ENCODE measurements around the gene PIEZO2.

PIEZO2 gene

DNA sequence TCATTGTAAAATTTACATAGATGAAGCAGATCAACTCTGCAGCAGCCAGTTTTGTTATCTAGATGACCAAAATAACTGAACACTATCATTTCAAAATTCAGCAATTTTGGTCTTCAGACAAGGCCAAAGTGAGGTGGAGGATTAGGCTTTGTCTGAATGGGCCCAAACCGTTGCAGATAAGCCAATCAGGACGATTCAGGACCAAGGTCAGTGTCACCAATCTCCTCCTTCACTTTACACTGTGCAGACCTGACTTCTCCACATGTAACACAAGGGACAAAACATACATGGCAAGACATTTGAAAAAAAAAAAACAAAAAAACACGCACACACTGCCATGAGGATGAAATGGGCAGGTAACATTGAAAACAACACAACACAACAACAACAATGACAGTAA, 412.4 kb downstream of the PIEZO2 start:
- DNase-seq (ENCODE audit: low read depth) = no peak

DNA sequence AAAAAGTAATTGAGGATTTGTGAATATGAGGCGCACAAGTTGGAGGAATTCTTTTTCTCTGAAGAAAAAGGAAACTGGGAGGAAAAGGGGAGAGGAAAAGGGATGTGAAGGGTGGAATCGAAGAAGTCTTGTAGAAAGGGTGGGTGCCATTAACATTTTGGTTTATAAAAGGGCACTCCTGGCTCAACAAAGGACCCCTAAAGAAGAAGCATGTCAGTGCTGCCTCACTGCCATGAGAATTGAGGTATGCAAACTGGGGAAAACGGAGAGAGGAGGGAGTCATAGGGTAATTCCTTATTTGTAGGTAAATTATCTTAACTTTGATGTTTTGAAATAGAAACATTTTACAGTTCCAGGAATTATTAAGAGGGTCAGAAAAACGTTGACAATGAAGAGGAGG, 416.4 kb downstream of the PIEZO2 start:
- no peak for DNase-seq (ENCODE audit: low read depth)

DNA sequence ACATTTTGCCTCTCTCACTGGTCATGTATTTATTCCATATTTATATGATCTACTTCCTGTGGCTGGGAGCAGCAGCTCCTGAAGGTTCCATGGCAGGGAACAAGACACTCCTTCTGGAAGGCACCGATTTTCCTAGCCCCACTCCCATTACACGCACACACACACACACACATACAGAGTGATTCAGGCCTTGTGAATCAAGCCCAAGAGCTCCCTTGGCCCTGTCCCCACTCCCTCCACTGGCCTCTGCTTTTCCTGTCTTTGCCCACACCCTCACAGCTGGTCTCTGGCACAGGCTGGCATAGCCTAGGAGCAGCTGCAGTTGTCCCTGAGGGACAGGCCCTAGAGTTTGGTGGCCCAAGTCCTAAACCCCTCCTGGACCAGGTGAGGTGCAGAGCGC, 421.9 kb downstream of the PIEZO2 start:
- DNase-seq (ENCODE audit: low read depth) = no peak

DNA sequence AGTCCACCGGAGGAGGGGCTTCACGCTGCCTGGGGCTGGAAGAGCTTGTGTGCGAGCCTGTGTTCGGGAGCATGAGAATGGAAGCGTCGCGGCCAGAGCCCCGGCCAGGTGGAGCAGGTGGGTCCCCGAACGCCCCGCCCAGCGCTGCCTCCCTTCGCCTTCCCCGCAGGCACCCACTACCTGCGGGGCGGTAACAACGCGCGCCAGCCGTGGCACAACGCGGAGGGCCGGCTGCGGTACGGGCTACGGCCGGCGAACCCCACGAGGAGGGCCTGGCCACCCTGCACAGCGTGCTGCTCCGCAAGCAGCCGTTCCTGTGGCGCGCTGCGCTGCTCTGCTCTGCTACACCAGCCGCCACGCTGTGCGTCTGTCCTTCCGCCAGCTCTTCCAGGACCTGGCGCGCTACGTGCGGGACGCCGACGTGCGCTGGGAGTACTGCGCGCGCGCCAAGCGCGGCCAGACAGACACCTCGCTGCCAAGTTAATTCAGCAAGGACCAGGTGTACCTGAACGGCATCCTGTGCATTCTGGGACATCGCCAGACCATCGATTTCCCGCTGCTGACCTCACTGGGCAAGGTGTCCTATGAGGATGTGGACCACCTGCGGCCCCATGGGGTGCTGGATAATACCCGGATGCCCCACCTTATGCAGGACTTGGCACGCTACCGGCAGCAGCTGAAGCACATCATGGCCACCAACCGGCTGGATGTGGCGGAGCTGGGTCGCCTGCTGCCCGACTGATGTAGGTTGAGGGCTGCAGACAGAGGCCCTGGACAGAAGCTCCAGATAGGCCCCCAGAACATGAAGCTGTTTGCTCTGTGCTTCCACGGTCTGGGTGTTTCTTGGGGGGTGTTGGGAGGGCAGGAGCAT, 422.9 kb downstream of the PIEZO2 start:
- no peak for DNase-seq (ENCODE audit: low read depth)

DNA sequence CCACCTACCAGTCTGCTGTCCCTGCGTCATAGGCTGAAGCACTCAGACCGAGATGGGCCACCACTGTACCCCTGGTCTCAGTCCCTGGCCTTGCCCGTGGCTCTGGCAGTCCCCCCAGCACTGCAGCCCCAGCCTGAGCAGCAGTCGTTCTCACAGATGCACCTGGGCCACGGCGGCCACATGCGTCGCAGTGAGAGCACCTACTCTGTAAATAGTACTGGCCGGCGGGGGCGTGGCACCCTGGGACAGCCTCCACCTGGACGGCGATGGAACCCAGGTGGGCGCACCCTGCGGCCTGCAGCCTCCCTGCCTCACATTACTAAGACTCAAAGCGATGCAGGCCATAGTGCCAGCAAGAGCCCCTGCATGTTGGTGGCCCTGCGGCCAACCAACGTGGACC, 424.7 kb downstream of the PIEZO2 start:
- DNase-seq (ENCODE audit: low read depth) = no peak

DNA sequence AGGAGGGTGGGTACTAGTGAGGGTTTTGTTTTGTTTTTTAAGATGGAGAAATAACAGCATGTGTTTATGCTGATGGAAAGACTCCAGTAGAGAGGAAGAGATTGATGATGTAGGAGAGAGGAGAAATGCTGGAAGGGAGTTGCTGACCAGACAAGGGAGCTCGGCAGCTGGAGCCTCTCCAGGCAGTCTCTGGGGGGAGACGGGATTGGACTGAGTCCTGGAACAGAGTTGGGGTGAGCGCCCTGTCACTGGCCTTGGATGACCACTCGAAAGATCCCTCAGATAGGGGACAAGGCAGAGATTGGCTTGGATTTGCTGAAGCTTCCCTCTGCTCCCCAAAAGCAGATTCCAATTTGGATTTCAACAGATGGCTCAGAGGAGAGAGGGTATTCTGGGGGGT, 425.9 kb downstream of the PIEZO2 start:
- DNase-seq (ENCODE audit: low read depth) = no peak

DNA sequence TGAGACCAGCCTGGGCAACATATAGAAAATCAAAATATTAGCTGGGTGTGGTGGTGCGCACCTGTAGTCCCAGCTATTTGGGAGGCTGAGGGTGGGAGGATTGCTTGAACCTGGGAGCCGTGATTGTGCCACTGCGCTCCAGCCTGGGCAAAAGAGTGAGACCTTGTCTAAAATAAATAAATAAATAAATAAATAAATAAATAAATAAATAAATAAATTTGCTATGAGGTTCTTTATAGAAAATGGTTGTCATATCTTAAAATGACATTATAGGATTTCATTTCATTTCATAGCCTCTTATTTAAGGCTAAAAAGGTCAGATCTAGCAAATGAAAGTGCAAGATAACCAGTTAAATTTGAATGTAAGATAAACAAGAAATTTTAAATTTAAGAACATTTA, 430.6 kb downstream of the PIEZO2 start:
- DNase-seq (ENCODE audit: low read depth) = no peak

DNA sequence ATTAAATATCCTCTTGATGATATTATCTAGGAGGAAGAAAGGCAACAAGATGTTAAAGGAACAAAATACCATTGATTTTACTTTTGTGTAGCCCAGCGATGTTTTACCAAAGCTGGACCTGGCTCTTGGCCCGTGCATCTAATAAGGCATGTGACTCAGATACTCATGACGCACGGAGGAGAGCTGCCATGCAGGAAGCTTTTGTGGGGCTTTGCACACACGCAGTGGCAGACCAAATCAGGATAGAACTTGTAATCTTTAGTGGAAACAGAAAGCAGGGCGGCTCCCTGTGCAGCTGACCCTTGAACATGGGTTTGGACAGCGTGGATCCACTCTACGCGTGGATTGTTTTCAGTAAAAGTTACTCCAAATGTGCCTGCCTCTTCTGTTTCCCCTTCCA, 433.6 kb downstream of the PIEZO2 start:
- DNase-seq (ENCODE audit: low read depth) = no peak

DNA sequence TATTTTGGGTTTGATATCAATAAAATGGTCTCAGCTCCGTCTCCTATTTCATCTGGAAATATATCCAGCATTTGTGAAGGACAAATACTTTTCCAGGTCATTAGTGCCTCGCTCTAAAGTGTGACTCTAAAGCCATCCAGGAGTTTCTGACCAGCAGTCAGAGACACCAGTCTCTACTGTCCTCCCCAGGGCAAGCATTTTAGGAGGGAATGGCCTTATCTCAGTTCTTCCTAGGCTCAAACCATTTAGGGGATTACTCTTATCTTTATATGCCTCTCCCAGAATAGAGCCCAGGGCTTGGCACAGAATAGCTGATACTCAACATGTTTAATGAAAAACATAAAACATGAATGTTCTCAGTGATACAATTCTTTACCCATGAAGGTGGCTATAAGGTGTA, 436.0 kb downstream of the PIEZO2 start:
- no peak for DNase-seq (ENCODE audit: low read depth)

DNA sequence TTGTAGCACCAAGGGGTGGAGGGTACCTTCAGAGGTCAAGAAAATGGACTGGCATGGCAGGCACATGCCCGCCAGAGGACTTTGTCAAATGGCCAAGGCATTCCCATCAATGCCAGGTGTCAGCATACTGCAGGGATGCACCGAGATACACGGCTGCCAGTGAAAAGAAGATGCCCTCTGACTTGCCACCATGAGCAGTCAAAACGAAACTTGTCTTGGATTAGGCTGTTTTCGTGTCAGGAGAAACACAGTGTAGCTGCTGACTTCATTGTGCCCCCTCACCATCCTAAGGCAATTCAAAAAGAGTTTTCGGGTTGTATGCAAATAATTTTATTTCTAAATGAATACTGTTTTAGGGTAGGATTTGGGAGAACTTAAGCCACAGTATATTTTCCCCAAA, 442.1 kb downstream of the PIEZO2 start:
- no peak for DNase-seq (ENCODE audit: low read depth)

DNA sequence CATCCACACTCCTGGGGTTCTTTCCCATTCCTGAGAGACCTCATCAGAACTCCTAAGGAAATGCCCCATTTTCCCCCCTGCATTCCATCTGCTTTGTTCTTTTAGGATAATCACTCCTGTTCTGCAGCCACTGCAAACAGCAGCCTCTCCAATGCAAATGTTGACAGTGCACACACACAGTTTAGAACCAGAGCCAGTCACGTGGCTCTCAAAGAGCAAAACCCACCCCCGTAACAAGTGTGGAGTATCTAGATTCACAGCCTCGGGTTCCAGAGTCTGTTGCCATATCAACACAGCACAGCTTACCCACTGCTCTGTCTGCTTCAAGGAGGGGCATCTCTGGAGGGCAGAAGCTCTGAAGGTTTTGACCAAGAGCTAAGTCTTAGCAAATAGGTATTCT, 443.6 kb downstream of the PIEZO2 start:
- DNase-seq (ENCODE audit: low read depth) = no peak

DNA sequence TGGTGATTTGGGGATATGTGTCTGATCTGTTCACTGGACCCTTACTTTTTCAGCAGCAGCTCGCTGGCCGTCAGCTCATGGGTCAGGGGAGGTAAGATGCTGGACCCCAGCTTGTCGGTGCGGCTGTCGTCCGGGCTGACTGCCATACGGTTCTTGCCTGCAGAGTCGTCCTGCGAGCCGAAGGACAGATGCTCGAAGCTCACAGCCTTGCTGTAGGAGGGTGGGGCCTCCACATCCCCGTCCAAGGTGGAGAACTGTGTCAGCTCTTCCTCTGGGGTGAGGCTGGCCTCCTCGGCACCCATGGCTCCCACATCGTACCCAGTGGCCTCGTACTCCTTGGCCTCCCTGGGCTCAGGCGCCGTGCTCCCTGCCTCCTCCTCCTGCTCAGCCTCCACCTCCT, 444.1 kb downstream of the PIEZO2 start:
- no peak for DNase-seq (ENCODE audit: low read depth)

DNA sequence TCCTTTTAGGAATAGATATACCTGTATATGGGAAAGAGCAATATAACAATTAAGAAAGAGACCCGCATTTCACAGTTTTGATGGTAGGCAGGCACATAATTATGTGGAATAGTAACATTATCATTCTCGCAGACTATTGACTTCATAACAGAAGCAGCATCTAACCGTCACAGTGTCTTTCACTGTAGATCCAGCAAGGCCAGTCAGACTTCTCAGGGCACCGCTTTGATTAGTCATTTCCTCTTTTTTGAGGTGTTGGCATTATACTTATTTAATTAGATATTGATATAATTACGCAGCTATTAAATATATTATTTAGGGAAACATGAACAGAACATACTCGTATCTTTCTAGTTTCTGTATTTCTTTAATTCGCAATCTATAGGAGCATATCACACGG, 447.2 kb downstream of the PIEZO2 start:
- no peak for DNase-seq (ENCODE audit: low read depth)

DNA sequence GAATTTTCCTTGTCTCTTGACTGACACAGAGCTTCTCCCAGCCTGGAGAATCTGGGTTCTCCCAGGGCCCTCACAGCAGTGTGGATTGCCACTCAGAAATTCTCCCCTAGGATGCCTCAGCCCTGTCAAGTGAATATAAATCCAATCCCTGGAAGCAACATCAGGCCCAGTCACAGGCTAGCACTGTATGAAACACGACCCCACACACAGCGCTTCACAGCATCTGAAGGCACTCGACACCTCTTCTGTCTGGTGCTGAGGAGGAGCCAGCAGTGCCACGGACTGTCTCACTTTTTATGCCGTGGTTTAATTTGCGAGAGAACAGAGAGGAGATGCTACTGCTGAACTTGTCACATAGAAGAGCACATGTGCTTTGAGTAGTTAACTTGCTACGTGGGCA, 459.0 kb downstream of the PIEZO2 start:
- DNase-seq (ENCODE audit: low read depth) = no peak

DNA sequence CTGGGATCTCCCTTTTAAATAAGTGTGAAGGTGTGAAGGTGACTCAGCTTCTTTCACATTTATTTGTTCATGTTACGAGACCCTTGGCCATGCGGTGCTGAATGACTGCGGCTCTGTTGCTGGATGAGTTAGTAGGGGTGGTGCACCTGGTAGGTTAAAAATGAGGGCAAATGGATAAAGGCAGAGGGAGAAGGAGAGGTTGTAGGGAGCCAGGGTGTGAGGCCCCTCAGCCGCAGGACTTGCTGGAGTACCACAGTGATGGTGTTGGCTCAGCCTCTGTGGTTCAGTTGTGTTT, 459.4 kb downstream of the PIEZO2 start:
- no peak for DNase-seq (ENCODE audit: low read depth)

DNA sequence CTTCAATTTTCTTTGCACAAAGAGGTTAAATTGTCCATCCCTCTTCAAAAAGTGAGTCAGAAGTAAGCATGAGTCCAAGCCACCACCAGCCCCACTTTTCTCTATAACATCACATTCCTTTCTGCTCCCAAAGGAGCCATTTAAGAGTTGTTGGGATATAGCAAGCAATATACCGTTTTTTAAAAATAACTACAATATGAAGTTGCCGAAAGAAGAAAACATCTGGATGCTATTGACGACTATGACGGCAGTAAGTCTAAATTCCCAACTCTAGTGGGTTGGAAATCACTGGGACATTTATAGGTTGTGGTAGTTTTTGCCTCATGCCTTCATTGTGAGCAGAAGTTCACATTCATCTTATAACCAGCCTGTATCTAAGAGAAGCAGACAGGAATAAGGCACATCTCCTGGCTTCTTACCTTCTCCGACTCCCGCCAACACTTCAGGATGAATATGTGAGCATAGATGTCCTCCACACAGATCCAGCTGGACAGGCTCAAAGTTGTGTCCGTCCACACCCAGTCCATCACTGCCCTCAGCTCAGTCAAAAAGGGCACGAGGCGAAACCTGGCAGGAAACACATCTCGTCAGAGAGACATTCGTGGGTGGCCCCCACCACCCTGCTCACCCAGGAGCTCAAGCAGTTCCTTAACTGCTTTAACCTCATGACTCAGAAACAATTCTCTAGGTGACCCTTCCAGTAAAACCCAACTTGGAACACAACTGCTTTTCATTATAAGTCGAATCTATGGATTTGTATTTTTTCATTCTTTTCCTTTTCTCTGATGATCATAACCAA, 459.9 kb downstream of the PIEZO2 start:
- no peak for DNase-seq (ENCODE audit: low read depth)

DNA sequence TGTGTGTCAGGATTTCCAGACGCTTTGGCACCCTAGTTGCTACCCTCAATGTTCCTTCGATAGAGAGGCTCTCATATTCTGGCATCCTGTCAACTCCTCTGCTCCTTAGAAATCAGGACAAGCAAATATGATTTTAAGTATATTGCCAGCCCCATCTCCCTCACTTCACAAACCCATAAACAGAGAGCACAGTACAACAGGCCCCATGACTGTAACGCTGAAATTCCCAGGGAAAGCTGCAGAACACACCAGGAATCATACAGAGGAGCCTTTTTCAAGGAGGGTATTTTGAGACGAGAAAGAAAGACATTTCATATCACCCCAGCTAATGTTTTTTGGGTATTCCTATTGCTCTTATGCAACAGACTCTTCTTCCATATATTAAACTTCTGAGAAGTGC, 460.6 kb downstream of the PIEZO2 start:
- DNase-seq (ENCODE audit: low read depth) = no peak

DNA sequence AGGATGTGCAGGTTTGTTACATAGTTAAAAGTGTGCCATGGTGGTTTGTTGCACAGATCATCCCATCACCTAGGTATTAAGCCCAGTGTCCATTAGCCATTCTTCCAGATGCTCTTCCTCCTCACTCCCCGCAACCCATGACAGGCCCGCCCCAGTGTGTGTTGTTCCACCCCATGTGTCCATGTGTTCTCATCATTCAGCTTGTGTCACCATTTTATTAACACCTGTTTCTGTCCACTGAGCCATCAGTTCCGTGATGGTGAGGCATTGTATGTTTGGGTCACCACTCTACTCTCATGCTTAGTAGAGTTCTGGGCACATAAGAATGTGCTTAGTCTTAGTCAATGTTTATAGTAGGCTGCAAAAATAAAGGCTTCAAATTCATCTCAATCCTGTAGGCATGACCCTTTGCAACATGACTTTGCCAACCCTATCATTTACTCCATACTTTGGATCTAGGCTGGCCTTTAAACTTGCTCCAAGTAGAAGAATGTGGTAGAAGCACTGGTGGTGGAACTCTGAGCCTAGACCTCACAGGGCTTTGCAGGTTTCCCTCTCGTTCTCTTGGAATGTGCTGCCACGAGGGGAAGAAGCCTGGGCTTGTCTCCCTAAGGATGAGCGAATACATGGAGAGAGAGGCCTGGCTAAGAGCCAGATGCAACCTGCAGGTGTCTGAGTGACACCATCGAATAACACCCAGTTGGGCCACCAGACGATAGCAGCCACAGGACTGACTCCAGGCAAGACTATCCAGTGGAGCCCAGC, 462.0 kb downstream of the PIEZO2 start:
- no peak for DNase-seq (ENCODE audit: low read depth)

DNA sequence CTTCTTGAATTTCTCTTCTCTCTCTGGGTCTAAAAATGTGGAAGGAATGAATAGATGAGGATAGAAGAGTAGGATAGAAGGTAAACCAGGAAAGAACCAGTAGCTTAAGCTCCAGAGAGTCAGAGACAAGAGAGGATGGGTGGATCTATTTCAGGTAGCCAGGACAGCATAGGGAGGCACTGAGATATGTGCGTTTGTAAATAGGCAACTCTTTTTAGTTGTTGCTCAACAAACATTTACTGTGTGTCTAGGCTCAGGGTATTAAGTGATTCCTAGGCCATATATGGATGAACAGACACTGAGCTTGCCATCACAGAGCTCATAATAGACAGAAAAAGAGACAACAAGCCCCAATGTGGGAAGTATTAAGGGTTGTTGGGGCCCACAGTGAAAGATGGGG, 463.1 kb downstream of the PIEZO2 start:
- DNase-seq (ENCODE audit: low read depth) = no peak

DNA sequence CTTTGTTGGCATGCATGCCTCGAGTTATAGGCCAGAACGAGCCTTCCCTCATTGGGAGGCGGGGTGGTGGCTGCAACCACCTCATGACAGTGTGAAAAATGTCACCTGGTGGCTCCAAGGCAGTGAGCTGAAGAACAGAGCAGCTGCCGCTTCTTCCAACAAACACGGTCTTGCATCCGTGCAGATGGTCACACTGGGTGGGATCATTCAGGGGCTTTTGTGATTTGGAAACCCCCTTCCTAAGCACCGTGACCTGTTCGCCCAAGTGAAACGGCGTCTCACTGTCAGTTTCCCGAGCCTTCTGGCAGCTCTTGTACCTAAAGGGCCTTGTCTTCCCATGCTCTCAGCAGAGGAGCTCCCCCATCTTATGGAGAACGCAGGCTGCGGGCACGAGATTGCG, 463.9 kb downstream of the PIEZO2 start:
- no peak for DNase-seq (ENCODE audit: low read depth)

DNA sequence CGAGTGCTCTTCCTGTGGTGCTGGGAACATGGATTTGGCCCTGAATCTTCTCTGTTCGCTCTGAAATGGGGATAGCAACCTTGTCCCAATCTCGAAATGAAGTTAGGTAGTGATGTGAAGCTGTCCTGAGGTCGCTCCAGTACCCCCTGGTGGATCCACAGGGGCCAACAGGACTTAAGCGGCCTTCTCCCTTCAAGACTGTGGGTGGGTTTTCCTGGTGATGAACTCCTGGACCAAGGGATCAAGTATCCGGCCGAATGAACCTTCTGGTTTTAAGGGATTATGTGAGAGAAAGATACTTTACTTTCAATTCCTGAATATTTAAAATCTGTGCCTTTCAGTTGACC, 467.0 kb downstream of the PIEZO2 start:
- DNase-seq (ENCODE audit: low read depth) = no peak

DNA sequence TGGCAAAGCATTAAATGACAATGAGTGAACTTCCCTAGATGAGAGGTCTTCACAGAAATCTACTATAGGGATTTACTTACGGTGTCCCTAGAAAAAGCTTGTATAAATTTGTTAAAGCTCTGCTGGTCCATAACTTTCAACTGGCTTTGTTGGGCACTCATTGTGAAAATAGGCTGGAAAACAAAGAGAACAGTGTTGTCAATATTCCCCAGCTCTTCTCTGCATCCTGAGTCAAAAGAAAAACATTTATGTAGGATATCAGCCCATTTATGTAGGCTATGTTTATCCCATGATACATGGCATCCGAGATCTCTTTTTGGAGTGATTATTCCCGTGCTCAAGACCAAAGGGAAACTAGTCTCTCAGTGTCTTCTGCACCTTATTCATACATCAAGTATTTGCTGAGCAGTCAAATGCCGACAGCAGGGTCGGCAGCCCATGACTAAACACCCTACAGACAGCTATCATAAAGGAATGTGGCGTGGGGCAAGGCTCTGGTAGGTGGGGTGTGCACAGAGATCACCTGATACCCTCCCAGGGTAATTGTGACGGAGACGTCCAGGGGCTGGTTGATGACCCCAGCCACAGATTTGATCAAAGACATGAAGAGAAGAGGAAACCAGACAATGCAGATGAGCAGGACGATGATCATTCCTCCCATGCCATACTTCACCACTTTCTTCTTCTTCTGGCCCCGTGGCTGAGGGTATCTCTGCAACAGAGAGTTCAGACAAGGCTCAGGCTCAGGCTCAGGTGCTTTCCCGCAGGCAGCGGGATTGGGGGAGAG, 467.6 kb downstream of the PIEZO2 start:
- DNase-seq (ENCODE audit: low read depth) = no peak

DNA sequence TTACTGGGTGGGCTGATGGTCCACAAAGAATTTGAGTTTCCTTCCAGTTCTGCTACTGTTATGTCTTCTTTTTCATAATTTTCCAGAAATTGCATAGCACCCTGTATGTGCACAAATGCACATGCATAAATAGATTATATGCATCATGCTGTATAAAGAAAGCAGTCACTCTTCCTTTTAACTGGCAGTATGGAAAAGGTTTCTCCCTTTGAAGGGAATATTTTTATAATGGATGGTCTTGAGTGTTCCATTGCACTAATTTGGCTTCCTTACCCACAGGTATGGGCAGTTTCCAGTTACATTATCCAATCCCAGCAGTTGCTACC, 469.1 kb downstream of the PIEZO2 start:
- no peak for DNase-seq (ENCODE audit: low read depth)

All from stimulated activated CD8-positive, alpha-beta memory T cell treated with anti-CD3 and anti-CD28 coated beads, Interleukin-12 subunit alpha, Interleukin-12 subunit beta, amount 100 ng/mL, for 4 hours (primary cell).